Testis (tissue), 2 donors: ENCODE measurements around the gene PCYOX1L.

Source experiments
- CTCF ChIP-seq, 3 experiments: fragments of 450-650 bp in 2 of 3; fragments of 200-600 bp in 1 of 3; sonication (generic) in 1 of 3; IDR thresholded peaks; one replicate each; pipeline ENCODE4 v1.5.1; 2016 to 2019; ENCODE audit warnings: antibody characterized with exemption in 3 of 3, mild to moderate bottlenecking in 2 of 3, moderate library complexity in 1 of 3
- POLR2A ChIP-seq: fragments of 450-650 bp; IDR thresholded peaks from one replicate; pipeline ENCODE4 v1.6.1; 2017; ENCODE audit warnings: antibody characterized with exemption, mild to moderate bottlenecking, moderate library complexity

GRCh38 chr5:149370878-149371277, 13.0 kb downstream of the PCYOX1L start:
- no peak for TF ChIP-seq CTCF (IDR thresholded peaks at IDR 0.05)
- TF ChIP-seq POLR2A, result no peak
